Stimulated activated CD8-positive, alpha-beta memory T cell treated with anti-CD3 and anti-CD28 coated beads, Interleukin-4, amount 100 ng/mL, for 4 hours (primary cell): Measurements from ENCODE around the gene BCAM.
"Not testable (repeated sequence)": the region's sequence is repeated elsewhere in the genome, so short reads cannot be mapped to it uniquely, and the experiment has no call there.

ENCODE experiments used
- DNase-seq, 2 donors: peaks; one replicate each; pipeline ENCODE4 v3.0.0-alpha.2; 2020; ENCODE audit warnings: low read depth in 2 of 2, low spot score in 1 of 2

The BCAM gene

DNA sequence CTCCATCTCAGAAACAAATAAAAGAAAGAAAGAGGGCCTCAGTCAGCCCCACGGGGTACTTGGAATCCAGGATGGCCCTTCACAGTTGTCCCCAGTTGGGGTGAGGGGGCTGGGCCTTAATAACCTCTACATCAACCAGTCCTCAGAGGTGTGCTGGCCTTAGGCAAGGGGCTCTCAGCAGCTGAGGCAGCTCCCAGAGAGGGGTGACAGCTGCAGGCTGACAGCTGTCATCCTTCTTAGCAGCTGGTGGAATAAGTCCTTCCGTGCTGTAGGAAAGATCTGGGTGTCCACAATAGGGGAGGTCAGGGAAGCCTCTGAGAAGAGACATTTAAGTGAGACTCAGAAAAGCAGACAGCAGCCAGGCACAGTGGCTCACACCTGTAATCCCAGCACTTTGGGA, 7.4 kb downstream of the BCAM start:
- no peak for DNase-seq

DNA sequence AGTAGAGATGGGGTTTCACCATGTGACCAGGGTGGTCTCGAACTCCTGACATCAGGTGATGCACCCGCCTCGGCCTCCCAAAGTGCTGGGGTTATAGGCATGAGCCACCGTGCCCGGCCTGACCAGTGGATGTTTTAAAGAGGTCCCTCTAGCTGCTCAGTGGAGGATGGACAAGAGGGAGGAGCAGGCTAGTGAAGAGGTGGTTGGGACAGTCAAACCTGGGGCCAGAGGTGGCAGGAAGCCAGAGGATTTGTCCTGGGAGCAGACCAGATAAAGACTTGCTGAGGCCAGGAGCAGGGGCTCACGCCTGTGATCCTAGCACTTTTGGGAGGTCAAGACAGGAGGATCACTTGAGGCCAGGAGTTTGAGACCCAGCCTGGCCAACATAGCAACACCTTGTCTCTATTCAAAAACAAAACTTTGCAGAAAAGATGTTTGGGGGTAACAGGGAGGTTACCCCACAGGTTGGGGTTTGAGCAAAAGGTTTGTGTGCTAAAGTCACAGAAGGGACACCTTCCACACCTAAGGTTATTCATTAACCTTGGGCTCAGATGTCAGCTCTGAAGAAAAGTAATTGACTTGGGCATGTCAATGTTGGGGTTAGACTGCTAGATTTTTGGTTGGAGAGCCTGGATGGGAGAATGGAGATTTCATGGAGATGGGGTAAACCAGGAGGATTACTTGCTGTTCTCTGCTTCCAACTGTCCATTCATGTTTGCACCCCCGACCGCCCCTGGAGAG, 9.0 kb downstream of the BCAM start:
- no peak for DNase-seq

DNA sequence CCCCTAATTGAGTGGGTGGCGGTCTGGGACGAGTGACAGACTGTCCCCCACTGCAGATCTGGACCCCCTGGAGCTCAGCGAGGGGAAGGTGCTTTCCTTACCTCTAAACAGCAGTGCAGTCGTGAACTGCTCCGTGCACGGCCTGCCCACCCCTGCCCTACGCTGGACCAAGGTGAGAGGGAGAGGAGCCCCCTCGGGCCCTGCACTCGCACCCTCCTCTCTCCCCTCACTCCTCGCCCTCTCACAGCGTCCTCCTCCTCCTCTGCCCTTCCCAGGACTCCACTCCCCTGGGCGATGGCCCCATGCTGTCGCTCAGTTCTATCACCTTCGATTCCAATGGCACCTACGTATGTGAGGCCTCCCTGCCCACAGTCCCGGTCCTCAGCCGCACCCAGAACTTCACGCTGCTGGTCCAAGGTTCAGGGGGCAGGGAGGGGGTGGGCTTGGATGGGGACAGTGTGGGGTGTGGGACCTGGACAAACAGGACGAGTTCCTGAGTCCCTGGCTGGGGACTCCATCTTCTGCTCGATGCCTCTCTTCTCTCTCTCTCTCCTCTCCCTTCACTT, 9.6 kb downstream of the BCAM start:
- DNase-seq: no peak

DNA sequence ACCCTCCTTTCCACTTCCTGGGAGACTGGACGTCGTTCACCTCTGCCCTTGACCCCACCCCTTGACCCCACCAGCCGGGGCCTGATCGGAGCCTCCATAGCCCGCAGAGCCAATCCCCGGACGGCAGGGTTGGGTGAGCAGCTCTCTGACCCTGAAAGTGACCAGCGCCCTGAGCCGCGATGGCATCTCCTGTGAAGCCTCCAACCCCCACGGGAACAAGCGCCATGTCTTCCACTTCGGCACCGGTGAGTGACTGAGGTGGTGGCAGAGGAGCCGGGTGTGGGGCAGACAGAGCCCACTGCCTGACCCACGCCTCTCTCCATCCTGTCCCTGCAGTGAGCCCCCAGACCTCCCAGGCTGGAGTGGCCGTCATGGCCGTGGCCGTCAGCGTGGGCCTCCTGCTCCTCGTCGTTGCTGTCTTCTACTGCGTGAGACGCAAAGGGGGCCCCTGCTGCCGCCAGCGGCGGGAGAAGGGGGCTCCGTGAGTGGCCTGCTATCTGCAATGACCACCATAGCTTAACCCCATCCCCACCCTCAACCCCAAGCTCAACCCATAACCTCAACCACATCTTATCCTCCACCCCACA, 10.4 kb downstream of the BCAM start:
- DNase-seq: no peak

DNA sequence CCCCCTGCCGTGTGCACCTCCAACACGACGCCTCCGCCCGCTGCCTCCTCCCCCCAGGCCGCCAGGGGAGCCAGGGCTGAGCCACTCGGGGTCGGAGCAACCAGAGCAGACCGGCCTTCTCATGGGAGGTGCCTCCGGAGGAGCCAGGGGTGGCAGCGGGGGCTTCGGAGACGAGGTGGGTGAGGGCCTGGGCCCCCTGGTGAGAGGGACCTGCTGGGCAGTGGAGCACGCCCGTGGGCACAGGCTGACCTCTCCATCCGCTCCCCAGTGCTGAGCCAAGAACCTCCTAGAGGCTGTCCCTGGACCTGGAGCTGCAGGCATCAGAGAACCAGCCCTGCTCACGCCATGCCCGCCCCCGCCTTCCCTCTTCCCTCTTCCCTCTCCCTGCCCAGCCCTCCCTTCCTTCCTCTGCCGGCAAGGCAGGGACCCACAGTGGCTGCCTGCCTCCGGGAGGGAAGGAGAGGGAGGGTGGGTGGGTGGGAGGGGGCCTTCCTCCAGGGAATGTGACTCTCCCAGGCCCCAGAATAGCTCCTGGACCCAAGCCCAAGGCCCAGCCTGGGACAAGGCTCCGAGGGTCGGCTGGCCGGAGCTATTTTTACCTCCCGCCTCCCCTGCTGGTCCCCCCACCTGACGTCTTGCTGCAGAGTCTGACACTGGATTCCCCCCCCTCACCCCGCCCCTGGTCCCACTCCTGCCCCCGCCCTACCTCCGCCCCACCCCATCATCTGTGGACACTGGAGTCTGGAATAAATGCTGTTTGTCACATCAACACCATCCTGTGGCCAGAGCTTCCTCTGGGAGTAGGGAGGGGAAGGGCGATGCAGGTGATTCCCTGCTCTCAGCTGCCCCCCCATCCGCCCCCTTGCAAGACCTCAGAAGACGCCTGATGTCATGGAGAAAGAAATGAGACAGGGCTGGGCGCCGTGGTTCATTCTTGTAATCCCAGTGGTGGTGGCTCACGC, 12.0 kb downstream of the BCAM start:
- DNase-seq: no peak

DNA sequence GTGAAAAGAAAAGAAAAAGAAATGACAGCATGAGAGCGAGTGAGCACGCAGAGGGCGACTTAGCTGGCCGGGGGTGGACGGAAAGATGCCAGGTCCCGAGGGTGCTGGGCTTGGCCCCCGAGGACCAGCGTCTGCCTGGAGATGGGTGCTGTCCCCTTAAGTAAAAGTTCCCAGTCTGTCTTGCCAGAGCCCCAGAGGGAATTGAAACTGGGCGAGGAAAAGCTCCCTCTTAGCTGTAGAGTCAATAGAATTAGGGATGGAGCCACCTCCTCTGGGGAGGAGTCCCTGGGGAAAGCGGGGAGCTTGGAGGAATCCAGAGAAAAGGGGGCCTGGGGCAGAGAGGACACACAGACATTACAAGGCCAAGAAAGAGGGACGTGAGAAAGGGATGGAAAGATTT, 13.3 kb downstream of the BCAM start:
- DNase-seq: no peak

DNA sequence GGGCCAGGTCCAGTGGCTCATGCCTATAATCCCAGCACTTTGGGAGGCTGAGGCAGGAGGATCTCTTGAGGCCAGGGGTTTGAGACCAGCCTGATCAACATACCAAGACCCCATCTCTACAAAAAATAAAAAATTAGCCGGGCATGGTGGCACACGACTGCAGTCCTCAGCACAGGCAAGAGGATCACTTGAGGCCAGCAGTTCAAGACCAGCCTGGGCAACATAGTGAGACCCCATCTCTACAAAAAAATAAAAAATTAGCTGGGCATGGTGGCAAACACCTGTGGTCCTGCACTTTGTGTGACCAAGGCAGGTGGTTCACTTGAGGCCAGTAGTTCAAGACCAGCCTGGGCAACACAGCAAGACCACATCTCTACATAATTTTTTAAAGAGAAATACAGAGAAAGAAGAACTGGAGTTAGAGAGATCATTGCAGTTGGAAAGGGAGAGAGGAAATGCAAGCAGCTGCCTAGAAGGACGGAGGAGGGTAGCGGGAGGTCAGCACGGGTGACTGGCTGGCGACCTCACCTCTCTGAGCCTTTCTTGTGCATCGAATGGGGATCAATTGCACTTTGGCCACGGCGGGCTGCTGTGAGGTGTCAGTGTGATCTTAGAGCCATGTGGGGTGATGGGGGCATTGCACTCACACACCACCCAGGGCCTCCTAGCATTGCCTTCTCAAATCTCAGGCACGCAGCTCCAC, 13.9 kb downstream of the BCAM start:
- no peak for DNase-seq

DNA sequence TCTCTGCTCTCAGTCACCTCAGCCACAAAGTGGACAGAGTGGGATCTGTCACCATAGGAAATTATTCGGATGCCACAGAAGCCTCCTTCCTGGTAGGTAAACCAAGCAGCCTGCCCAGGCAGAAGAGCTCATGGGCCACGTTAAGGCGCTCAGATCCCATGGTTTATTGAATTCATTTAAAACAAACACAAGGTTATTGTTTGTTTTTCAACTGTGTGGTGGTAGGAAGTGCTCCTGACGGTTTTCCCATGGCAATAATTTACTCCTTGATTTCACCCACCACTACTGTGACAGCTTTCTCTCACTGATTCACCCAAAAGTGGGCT, 14.4 kb downstream of the BCAM start:
- no peak for DNase-seq

DNA sequence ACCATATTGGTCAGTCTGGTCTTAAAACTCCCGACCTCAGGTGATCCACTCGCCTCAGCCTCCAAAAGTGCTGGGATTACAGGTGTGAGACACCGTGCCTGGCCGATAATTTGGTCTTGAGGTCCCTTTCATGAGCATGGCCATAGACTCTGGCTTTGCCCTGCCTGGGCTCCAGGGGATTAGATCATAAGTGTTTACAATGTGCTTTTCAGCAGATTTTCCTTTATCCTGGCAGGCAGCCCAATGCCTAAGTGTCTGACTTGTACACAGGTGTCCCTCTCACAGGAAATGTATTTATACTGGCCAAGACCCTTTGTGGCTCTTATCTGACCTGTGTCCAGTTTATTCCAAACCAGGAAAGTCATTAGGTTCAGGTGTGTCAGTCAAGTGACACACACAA, 15.9 kb downstream of the BCAM start:
- DNase-seq: no peak

DNA sequence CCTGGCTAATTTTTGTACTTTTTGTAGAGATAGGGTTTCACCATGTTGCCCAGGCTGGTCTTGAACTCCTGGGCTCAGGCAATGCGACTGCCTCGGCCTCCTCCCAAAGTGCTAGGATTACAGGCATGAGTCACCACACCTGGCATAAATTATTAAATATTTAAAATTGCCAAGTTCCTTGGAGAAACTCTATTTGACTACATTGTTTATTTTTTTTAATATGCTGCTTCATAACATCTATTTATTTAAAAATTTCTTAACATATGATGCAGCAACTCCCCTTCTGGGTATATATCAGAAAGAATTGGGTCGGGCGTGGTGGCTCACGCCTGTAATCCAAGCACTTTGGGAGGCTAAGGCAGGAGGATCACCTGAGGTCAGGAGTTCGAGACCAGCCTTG, 24.0 kb downstream of the BCAM start:
- not testable (repeated sequence) for DNase-seq

DNA sequence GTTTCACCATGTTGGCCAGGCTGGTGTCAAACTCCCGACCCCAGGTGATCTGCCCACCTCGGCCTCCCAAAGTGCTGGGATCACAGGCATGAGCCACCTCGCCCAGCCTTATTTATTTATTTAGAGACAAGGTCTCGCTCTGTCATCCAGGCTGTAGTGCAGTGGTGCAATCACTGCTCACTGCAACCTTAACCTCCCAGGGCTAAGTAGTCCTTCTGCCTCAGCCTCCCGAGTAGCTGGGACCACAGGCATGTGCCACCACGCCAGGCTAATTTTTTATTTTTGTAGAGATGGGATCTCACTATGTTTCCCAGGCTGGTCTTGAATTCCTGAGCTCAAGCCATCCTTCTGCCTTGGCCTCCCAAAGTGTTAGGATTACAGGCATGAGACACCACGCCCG, 25.5 kb downstream of the BCAM start:
- not testable (repeated sequence) for DNase-seq

DNA sequence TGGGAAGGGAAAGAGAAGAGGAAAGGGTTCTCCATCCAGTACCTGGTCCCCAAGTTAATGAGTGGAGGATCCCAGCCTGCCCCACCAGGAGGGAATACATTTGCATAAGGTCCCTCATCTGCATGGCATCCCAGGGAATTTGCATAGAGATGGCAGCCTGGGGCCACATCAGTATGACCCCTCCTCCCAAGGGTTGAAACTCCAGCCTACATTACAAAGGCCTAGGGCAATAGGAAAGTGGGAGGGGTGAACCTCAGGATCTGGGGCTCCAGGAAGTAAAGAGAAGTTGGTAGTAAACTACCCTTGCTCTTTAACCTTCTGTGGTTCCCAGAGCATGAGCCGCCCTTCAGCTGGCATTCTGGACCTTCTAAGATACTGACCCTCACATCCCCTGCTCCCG, 30.4 kb downstream of the BCAM start:
- no peak for DNase-seq

DNA sequence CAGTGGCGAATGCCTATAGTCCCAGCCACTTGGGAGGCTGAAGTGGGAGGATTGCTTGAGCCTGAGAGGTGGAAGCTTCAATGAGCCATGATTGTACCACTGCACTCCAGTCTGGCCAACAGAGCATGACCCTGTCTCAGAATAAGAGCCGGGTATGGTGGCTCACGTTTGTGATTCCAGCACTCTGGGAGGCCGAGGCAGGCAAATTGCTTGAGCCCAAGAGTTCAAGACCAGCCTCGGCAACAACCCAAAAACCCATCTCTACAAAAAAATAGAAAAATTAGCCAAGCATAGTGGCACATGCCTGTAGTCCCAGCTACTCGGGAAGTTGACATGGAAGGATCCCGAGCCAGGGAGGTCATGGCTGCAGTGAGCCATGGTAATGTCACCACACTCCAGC, 31.9 kb downstream of the BCAM start:
- DNase-seq: no peak

DNA sequence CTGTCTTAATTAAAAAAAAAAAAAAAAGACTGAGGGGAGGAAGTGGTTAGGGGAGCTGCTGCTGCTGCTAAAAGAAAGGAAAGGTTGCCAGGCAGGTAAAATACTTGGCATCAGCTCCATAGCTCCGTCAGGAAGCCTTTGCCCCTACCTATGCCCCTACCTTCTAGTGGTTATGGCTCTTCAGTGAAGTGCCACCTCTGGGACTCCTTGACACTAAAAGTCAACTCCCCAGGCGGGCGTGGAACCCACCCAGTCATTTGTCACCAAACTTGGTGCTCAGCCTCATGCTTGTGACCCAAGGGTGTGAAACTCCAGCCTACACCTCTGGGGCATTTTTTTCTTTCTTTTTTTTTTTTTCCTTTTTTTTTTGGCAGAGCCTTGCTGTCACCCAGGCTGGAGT, 32.3 kb downstream of the BCAM start:
- no peak for DNase-seq

DNA sequence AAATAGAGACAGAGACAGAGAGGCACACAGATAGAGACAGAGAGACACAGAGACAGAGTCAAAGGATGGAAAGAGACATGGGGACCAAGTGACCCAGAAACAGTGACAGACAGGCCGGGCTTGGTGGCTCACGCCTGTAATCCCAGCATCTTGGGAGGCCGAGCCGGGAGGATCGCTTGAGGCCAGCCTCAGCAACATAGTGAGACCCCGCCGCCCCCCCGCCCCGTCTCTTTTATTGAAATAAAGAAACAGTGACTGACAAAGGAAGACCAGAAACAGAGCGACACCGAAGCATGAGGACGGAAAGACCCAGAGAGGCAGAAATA, 36.3 kb downstream of the BCAM start:
- DNase-seq: no peak

DNA sequence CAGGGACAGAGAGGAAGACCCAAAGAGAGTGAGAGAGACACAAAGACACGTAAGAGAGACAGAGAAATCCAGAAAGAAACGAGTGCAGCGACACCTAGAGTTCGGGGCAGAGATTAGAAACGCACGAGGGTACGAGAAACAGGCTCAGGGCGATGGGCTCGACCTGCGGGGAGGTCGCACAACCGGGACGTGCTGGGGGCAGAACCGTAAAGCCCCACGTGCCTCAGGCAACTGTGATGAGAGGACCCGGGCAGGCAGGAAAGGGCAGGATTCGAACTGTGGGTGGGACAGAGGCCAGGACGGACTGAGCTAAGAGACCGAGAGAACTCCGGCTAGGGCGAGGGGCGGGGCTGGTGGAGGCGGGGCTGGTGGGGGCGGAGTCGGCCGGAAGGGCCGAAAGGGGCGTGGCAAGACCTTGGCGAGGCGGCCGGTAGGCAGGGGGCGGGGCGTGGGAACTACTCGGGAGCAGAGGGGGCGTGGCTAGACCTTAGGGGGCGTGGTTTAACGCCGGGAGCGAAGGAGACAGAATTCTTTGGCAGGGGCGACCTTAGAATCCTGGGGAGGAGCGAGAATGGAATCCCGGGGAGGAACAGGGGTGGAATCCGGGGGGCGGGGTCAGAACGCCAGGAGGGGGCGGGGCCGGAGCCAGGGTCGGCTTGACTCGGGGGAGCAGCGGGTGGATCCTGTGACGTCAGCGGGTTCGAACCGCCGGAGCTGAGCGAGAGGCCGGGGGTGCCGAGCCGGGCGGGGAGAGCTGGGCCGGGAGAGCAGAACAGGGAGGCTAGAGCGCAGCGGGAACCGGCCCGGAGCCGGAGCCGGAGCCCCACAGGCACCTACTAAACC, 36.9 kb downstream of the BCAM start, which contains the start of gene NECTIN2:
TSS of gene NECTIN2 (plus strand) at position 686 of the 843 bp plus-strand sequence. CDS start 229 bp downstream, outside the sequence.
- peak; percentile 45 to 55 for DNase-seq

DNA sequence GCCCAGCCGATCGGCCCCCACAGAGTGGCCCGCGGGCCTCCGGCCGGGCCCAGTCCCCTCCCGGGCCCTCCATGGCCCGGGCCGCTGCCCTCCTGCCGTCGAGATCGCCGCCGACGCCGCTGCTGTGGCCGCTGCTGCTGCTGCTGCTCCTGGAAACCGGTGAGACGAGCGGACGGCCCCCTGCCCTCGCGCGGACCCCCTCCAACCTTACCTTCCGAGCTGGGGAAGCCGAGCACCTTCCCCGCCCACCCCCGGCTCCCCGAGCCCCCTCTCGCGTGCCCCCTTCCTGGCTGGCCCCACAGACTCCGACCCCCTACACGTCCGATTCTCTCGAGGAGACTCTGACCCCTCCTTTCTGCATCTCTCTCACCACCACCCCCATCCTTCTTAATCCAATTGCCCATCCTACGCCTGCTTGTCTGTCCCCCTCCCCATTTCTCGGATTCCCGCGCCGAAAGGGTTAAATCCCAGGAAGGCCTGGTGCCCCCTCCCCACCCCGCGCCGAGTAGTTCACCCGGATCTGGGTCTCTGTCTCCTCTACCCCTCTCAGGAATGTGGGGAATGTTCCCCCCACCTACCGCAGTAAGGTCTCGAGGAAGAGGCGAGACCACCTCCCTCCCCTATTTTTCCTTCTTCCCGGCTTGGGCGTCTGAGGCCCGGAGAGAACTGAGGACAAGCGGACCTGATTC, 37.7 kb downstream of the BCAM start:
- DNase-seq: no peak

DNA sequence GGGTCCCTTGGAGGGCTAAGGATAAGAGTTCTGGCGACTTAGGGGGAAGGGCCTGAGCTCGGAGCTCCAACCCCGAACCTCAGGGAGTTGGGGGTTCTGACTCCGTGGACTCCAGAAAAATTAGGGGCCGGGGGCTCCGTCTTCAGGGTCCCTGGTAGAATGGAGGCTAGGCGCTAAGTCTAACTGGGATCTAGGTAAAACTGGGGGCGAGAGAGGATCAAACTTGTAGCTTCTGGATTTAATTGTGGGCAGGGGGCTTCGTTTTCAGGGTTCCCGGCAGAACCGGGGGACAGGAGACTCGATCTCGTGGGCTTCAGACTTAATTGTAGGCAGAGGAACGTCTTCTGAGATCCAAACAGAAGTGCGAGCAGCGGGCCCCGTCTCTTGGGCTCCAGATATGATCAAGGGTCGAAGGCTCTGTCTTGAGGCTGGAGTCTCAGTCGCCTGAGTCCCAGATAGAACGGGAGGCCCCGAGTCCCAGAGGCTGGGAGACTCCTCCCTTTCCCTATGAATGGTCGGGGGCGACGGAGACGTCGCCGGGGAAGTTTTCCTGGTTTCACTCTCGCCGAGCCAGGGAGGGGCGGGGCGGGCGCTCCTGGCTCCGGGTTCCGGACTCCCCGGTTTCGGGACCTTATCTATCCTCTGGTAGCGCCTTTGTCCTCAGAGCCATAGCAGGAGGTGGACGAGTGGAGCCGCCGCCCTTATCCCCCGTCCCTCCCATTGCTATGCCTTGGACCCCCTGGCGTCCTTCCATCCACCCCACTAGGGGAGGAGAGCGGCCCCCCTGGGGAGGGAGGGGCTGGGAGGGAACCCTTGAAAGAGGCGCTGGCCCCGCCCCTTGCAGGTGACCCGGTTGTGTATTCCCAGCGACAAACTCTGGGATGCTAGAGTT, 38.5 kb downstream of the BCAM start:
- no peak for DNase-seq
